Measurements from ENCODE around the gene DLG5.

The DLG5 gene

DNA sequence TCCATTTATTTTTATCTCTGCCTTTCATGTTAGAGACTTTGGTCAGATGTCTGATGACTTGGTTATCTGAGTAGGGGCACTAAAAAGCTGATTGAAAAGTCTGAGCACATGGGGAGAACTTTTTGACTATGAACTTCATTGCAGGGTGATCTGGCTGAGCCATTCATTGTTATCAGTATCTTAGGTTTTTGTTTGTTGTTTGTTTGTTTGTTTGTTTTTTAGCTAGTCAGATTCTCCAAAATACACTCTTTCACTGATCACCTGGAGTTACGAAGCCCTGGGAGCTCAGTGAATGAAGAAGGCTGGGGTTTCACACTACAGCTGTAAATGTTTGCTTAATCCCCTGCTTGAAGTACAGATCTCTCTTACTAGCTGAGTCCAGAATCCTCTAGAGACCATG is 28.6 kb upstream of the DLG5 start:
- no peak overlapping the region for H3K4me3 ChIP-seq (ENCODE audit: low read depth, low read length)
- TF ChIP-seq, protein P1, sequence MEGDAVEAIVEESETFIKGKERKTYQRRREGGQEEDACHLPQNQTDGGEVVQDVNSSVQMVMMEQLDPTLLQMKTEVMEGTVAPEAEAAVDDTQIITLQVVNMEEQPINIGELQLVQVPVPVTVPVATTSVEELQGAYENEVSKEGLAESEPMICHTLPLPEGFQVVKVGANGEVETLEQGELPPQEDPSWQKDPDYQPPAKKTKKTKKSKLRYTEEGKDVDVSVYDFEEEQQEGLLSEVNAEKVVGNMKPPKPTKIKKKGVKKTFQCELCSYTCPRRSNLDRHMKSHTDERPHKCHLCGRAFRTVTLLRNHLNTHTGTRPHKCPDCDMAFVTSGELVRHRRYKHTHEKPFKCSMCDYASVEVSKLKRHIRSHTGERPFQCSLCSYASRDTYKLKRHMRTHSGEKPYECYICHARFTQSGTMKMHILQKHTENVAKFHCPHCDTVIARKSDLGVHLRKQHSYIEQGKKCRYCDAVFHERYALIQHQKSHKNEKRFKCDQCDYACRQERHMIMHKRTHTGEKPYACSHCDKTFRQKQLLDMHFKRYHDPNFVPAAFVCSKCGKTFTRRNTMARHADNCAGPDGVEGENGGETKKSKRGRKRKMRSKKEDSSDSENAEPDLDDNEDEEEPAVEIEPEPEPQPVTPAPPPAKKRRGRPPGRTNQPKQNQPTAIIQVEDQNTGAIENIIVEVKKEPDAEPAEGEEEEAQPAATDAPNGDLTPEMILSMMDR (IDR thresholded peaks at IDR 0.05; ENCODE audit: insufficient read depth, low read length, missing control alignments), result no peak
- CTCF ChIA-PET, result interaction anchor here (1.0 to 3.2 kb wide), 4 partner anchors 9 to 29 kb away, joined by 3 to 9 read pairs (median 5); no protein-coding TSS in a partner anchor
- POLR2A ChIA-PET, result no interaction called here
- no peak for DNase-seq (ENCODE audit: low read depth, low spot score)

DNA sequence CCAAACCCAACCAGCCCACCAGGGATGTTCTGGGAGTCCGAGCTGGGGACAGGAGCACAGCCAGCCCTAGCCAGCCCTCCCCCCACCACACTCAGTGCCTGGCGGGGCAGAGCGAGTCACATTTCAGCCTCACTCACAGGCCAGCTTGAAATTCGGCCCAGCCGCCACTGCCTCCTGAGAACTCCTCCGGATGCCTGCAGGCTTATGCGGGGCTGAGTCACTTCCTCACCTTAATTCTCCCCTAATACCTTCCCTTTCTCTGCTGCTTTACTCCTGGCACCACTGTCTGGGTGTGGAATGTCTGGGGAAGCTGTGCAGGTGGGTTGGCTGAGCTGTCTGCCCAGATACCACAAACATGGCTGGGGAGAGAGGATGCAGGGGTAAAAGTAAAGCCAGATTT is 22.6 kb upstream of the DLG5 start:
- DNase-seq (ENCODE audit: low read depth, low spot score), result no peak
- ChIA-PET CTCF (interaction anchor here (1.3 to 1.6 kb wide), 2 partner anchors 15 to 17 kb away, joined by 3 to 4 read pairs; no protein-coding TSS in a partner anchor), POLR2A (interaction anchor here (0.6 to 1.0 kb wide), 2 partner anchors 15 to 22 kb away, joined by 3 read pairs; no protein-coding TSS in a partner anchor)
- H3K4me3 ChIP-seq (ENCODE audit: low read depth, low read length), result no peak overlapping the region
- TF ChIP-seq, protein P1 (IDR thresholded peaks at IDR 0.05; ENCODE audit: insufficient read depth, low read length, missing control alignments), result no peak

DNA sequence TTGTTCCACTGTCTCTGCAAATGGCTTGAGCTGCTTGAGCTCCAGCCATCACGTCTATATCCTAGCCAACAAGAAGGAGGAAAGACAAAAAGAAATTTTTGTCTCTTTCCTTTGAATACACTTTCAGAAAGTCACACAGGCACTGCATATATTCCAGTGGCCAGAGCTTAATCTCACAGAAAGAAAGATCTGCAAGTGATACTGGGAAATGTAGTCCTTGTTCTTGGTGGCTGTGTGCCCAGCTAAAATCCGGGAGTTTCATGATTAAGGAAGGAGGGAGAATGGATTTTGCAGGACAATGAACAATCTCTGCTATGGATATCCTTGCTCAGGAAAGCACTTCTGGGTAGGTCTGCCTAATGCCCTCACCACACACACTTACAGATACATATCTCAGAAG is 19.5 kb upstream of the DLG5 start:
- DNase-seq (ENCODE audit: low read depth, low spot score), result no peak
- TF ChIP-seq, protein P1 (IDR thresholded peaks at IDR 0.05; ENCODE audit: insufficient read depth, low read length, missing control alignments), result no peak
- ChIA-PET POLR2A (no interaction called here), CTCF (interaction anchor here (1.3 kb wide), 1 partner anchor 18 kb away, joined by 3 read pairs; no protein-coding TSS in a partner anchor)
- H3K4me3 ChIP-seq (ENCODE audit: low read depth, low read length), result no peak overlapping the region

DNA sequence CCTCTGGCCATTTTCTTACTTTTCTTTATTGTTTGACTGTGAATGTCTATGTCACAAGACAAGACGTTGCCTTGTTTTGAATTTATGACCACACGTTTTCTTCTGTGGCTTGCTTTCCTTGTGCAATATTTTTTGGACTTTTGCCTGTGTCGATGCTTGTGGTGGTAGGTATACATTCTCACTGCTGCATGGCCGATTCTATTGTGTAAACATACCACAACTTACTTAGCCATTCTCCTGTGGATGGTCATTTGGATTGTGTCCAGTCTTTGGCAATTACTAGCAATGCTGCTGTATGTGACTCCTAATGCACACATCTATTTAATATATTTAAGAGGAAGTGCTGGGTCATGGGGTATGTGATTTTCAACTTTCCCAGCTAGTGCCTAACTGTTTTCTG is 18.0 kb upstream of the DLG5 start:
- H3K4me3 ChIP-seq (ENCODE audit: low read depth, low read length), result no peak overlapping the region
- TF ChIP-seq, protein P1 (IDR thresholded peaks at IDR 0.05; ENCODE audit: insufficient read depth, low read length, missing control alignments), result no peak
- POLR2A ChIA-PET, result interaction anchor here (0.8 kb wide), 1 partner anchor 19 kb away, joined by 3 read pairs; no protein-coding TSS in a partner anchor
- CTCF ChIA-PET, result interaction anchor here (0.6 kb wide), 1 partner anchor 10 kb away, joined by 3 read pairs; no protein-coding TSS in a partner anchor
- peak; percentile 93 for DNase-seq (ENCODE audit: low read depth, low spot score)

DNA sequence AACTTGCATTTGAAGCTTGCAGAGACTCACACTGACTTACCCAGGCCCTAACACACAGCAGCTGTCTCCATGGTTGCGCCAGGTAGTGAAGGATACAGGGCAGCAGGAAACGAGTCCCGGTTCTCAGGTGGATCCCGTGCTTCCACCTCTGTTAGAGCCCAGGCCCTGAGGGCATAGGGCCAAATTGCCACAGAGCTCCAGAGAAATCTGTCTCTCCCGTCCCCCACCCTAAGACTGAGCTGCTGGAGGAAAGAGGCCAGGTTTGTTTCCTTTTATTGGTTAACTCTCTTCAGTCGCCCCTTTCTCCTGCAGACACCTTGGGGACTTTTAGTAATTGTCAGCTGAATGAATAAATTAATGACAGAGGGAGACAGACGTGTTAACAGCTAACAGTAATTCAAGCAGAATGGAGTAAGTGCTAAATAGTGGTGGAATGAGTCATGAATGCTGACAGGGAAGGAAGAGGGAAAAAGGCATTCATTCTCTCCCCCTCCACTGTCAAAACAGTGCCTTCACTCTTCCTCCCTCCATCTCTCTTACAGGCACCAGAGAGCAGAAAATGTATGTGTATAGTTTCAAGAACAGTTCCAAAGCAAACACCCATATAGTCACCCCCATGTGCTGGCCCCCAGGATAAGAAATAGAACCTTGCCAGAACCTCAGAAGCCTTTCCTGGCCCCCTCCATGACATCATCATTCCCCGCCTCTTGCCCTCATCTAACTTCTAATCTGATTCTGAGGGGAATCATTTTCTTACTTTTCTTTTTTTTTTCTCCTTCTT is 16.8 kb upstream of the DLG5 start:
- H3K4me3 ChIP-seq (ENCODE audit: low read depth, low read length), result no peak overlapping the region
- DNase-seq (ENCODE audit: low read depth, low spot score), result peak; percentile 51
- ChIA-PET CTCF (interaction anchor here (1.0 kb wide), 2 partner anchors 11 to 31 kb away, joined by 3 read pairs; no protein-coding TSS in a partner anchor), POLR2A (interaction anchor here (1.0 kb wide), 1 partner anchor 18 kb away, joined by 5 read pairs; no protein-coding TSS in a partner anchor)
- TF ChIP-seq, protein P1 (IDR thresholded peaks at IDR 0.05; ENCODE audit: insufficient read depth, low read length, missing control alignments), result no peak

DNA sequence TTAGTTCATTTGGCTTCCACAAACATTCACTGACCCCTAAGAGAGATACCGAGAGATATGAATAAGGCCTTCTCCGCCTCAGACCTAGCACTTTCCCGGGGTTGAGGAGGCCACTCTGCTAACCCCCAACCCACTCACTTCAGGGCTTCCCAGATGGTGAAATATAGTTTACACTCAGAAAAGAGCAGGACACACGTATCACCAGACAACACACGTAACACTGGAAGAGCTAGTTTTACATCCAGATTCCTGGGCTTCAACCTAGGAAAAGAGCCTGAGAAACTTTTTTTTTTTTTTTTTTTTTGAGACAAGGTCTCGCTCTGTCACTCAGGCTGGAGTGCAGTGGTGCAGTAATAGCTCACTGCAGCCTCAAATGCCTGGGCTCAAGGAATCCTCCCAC is 15.2 kb upstream of the DLG5 start:
- DNase-seq (ENCODE audit: low read depth, low spot score), result no peak
- CTCF ChIA-PET, result no interaction called here
- POLR2A ChIA-PET, result no interaction called here
- no peak overlapping the region for H3K4me3 ChIP-seq (ENCODE audit: low read depth, low read length)
- TF ChIP-seq, protein P1 (IDR thresholded peaks at IDR 0.05; ENCODE audit: insufficient read depth, low read length, missing control alignments), result no peak
